GM11168 (cell line): ENCODE data around the gene ASB10.

Experiments
- in situ Hi-C: fragments of 300-500 bp; cut with MboI; formaldehyde crosslinking; loops from one replicate; pipeline ENCODE4 v1.12.0; 2022; ENCODE audit warnings: low sequenced_read_pairs; ENCODE audit not compliant: unreplicated experiment

Gene ASB10

DNA sequence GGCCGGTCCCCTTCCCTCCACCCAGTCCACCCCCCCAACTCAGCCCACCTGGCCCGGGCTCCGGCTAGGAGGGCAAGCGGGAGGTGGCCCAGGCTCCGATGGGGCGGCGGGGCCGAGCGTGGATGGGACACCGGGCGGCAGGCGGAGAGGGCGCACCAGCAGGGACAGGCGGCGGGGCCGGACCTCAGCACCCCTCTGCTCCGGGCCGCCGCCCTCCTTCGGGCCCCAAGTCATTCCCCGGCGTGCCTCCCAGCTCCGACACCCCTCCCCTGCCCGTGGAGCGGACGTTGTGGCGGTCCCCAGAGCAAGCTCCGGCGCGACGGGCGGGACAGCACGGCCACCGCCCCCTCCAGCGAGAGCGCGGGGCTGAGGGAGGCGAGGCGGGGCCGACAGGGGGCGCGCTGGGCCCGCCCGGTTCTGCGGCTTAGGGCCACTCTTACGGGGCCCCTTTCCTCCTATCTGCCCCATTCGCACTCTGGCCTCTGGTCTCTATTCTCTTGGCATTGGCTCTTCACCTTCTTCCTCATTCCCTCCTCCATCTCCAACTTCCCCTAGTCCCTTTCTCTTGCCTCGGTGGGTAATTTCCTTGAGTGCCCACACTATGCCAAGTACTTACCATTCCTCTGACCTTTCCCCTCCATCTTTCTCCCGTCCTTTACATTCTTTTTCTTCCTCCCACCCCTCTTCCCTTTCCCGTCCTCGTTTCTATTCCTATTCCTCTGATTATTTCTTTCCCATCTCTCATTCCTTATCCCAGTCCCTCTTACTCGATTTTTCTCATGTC, 18.9 kb downstream of the ASB10 start:
- in situ Hi-C loops = no loop called here

DNA sequence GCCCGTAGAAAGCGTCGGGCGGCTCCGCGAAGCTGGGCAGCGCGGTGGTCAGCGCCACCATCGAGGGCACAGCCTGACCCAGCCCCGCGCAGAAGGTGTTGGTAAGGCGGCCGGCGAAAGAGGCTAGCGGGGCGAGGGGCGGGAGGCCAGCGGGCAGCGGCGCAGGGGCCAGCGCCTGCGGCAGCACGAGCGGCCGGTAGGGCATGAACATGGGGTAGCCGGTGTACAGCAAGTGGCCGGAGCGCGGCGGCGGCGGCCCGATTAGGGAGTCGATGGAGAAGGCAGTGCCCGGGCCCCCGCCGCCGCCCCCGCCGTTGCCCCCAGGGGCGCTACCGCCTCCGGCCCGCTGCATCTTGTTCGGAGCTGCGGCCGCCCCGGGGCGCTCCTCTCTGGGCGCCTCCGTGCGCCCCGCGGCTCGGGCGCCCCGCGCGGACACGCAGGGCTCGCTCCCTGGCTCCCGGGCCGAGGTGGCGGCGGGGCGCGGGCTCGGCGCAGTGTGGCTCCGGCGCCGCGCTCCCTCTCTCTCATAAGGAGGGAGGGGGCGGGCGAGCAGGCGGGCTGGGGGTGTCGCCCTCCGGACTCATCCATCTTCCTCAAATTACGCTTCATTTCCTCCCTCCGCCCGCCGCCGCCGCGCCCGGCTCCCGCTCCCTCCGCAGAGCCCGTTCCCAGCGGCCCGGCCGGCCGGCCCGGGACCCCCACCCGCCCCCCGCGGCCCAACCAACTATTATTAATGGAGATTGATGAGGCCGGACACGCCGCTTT, 19.7 kb downstream of the ASB10 start, which contains the start of gene GBX1:
GBX1 (minus strand) TSS at position 498 of the 765 bp plus-strand sequence; CDS start at position 352, 146 bp downstream.
- in situ Hi-C loops = no loop called here

DNA sequence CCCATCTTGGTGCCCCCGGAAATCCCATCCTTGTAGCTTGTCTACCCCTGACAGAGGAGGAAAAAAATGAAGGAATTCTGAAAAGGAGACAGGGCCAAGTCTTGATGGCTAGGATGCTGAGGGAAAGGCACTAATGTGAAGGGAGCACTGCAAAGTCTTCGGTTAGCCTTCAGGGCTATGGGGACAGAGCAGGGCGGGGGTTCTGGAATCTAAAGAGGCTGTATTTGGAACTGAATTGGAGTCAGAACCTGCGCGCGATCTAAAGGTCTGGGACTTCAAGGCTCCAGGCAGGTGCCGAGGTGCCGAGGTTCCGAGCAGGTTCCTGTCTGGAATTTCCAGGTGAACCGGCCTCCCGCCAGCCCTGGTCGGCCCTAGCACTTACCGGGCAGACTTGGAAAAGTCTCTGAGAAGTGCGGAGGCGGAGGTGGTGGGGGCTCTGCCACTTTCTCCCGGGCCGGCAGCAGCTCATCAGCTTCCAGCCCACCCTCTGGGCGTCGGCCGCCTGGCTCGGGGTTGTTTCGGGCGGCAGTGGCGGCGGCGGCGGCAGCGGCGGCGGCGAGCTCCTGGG, 20.3 kb downstream of the ASB10 start:
- in situ Hi-C loops = no loop called here

DNA sequence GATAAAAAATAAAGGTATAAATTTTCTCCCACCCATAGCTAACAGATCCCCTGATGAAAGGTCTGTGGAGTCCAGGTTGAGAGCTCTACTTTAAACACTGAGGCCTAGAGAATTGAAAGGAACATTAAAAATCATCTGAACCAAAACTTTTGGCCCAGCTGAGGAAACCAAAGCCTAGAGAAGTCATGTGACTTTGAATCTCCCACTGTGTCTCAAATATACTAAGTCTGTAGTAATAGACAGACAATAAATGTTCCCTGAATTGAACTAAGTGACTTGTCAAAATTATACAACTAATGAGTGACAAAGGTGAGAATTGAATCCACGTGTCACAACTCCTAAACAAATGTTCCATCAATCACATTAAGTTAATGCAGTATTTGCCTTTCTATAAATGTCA, 25.3 kb downstream of the ASB10 start:
- in situ Hi-C loops = no loop called here

DNA sequence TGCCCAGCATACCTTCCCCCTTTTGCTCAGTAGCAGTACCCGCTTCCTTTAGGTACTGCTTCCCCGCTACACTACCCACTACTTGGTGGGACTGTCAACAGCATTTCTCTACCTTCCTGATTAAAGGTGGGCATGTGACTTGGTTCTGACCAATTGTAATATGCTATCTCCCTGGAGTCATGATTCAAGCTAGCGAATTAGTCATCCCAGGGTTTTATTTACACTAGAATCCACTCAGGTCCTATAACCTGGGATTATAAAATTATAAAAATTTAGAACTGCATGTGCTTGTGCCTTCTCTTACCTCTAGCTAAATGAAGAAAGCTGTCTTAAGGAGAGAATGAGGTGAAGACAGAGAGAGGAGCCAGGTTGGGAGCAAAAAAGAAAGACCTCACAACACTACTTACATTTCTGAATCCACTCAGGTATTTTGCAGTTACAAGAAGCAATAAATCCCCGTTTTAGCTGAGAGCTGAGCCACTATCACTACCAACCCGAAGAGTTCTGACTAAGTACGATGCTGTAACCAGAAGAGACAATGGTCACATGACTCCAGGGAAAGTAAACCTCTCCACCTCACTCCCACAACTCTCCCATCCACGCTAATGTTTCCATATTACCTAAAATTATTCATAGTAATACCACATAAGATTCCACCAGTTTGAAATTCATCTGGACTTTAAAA, 29.3 kb downstream of the ASB10 start:
- in situ Hi-C loops = no loop called here

DNA sequence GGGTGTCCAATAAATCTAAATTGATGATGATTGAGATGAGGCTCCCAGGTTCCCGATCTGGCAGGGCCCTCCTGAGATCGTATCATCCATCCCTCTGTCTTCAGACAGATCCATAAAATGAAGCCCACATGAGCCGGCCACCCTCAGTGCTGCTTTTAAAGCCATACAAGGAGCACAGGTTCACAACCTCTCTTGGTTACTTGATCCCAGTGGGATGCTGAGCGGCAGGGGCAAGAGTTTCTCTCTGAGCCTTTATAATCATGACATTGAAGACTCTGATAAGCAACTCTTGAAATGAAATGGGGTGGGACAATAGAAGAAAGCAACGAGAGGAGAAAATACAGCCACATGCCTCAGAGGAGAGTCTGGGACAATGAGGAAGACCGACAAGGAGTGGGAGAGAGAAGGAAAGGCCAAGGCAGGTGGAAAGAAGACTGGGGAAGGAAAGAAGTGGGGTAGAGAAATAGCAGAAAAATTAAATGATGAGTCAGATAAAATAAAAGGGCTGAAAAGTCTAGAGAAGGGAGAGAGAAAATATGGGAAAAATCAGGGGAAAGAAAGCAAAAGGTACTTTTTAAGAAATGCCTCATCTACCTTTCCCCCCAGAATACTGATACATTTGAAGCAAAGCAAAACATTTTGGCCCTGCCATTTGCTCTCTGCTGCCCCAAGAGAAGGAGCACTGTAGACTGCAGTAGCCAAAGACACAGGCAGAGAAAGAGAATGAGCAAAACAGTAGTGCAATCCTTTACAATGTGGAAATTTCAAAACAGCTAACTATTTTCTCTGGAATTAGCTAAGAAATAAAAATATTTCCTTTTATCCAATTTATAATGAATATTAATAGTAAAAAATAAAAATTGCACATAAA, 34.2 kb downstream of the ASB10 start:
- in situ Hi-C loops = no loop called here

DNA sequence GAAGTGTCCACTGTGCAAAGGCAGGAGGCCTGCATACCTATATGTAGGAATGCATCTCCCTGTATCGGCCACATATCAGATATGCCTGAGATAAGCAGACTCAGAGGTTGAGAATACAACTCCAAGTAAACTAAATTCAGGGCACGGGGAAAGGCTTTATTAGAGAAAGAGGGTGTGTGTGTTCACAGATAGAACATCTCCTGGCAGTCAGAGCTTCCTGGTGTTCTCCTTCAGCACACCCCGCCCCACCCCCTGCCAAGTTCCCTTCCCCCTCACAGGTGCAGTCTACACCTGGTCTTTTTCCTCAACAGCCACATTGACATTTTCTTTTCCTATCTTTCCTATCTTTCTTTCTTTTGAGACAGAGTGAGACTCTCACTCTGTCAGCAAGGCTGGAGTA, 36.7 kb downstream of the ASB10 start:
- in situ Hi-C loops = no loop called here

DNA sequence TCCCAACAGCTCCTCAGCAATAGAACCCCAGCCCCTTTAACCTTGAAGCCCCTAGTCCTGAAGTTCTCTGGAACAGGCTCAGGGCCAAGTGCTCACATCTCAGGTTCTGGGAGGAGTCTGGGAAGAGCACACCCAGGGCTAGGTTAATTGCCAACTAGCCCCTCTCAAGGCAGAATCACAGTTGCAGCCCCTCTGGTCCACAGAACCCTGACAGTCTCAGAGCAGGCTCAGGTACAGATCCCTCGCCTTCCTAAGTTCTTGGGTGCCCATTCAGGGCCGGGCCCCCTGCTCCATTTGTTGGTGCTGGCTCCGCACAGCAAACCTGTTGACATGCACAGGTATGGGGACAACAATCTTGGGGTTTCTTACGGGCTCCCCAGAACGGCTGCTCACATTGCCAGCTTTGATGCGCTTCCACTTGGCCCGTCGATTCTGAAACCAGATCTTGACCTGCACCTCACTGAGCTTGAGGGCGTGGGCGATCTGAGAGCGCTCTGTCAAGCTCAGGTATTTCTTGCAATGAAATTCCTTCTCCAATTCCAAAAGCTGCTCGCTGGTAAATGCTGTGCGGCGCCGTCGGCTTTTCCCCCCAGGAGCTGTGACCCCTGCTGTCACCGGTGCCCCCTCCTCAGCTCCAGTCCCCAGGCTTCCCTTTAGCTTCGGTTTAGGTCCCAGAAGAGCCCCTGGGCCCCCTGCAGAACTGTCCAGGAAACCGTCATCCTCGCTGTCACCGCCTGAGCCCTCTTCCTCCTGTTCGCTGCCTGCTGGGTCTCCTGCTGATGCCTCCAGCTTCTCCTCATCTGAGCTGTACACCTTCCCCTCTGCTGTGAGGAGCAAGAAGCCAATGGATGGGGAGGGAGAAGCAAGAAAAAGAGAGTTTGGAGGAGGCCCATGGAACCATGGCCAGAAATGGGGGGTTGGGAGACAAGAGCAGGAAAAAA, 38.5 kb downstream of the ASB10 start:
- in situ Hi-C loops = no loop called here

DNA sequence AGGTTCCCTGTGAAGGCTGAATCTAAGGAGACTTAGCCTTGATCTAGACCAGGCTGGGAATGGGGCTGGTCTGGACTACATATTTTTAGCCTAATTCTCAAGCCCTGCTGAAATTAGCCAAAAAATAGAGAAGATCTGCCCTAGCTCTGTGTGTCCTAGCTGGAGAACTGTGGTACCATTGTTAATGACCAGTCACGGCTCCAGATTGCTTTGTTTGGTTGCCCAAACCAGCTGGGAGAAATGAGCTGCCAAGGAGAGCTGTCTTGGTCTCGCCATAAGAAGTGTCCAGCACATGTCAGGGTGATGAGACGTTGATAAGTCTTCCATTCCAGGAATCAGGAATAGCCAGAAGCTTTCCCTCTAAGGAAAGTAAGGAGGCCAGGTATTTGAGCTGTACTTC, 40.3 kb downstream of the ASB10 start:
- in situ Hi-C loops = no loop called here

DNA sequence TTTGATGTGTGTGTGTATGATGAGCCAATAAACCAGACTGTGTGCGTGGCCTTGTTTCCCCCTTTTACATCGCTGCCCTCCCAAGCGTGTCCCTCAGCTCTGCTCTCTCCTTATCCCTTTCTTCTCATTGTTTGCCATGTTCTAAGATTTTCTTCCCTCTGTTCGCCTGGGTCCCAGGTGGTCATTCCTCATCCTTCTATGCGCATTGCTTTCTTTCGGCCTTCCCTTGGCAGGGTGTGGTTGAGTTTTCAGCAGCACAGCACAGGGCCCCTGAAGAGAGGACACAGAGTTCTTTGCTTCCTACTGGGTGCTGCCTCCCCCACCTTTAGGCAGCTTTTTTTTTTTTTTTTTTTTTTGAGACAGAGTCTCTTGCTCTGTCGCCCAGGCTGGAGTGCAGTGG, 42.7 kb downstream of the ASB10 start:
- in situ Hi-C loops = no loop called here

DNA sequence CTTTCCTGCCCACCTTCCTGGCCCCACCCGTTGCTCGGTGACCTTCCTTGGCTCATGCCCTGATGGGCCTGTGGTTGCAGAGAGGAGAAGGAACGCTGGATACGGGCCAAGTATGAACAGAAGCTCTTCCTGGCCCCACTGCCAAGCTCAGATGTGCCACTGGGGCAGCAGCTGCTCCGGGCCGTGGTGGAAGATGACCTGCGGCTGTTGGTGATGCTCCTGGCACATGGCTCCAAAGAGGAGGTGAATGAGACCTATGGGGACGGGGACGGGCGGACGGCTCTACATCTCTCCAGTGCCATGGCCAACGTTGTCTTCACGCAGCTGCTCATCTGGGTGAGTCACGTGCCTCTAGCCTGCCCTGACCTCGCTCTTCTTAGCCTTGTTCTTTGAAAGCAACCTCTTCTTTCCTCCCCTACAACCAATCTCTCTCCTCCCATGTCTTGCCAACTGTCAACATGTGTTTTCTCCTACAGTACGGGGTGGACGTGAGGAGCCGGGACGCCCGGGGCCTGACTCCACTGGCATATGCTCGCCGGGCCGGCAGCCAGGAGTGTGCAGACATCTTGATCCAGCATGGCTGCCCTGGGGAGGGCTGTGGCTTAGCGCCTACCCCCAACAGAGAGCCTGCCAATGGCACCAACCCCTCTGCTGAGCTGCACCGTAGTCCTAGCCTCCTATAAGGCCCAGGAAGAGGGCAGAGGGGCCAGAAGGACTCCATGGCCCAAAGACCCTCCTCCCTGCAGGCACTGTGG, 43.6 kb downstream of the ASB10 start:
- in situ Hi-C loops = no loop called here

DNA sequence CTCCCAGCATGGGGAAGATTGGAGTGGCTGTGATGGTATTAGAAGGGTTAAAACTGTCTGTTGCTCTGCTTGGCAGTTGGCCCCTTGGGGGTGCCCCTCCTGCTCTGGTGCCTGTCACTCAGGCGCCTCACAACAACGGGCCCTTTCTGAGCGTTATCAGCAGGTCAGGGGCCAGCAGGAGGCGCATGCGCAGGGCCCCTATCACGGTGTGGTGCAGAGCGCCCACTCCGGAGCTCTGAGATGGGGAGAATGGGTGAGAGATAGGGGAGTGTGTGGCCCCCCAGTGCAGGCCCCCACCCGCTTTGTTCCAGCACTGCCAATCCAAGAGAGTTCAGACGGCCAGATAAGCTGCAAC, 44.4 kb downstream of the ASB10 start:
- in situ Hi-C loops = no loop called here

DNA sequence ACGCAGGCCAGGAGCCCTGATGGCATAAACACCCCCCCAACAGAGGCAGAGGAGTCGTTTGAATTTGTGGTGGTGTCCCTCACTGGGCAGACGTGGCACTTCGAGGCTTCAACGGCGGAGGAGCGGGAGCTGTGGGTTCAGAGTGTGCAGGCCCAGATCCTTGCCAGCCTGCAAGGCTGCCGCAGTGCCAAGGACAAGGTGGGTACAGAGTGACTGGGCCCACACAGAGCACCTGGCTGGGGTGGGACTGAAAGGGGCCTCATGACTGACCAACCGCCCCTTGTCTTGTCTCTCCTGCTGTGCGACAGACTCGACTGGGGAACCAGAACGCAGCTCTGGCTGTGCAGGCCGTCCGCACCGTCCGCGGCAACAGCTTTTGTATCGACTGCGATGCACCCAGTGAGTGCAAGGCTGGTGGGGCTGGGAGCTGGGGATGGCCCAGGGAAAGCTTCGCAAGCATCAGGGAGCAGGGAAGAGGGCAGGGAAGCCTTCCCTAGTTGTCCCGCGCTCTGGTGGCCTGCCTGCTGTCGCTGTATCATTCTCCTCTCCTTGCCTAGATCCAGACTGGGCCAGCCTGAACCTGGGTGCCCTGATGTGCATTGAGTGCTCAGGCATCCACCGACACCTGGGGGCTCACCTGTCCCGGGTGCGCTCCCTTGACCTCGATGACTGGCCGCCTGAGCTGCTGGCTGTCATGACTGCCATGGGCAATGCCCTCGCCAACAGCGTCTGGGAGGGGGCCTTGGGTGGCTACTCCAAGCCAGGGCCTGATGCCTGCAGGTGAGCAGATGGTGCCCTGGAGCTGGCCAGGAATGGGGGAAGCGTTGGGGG, 45.0 kb downstream of the ASB10 start:
- in situ Hi-C loops = no loop called here

DNA sequence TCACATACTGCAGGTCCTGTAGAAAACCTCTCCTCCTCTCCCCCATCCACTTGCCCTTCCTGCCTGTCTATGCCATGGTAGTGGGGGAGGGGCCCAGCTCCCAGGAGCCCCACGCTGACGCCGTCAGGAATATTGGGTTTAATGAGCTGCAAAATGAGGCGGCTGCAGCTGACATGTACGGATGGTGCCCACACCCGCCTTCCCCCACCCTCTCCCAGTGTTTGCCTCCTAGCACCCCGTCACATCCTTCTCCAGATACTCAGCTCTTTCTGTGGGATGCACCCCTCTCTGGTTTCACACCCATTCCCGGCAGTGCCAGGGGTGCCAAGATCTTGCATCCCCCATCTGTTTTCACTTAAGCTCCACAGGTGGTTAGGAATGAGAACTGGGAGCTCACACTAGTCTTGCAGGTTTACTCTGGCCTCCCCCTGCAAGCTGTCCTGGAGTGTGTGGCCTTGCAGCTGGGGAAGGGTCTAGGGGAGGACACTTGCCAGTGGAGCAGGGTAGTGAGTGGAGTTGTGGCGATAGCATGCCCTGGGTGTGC, 45.7 kb downstream of the ASB10 start:
- in situ Hi-C loops = no loop called here

DNA sequence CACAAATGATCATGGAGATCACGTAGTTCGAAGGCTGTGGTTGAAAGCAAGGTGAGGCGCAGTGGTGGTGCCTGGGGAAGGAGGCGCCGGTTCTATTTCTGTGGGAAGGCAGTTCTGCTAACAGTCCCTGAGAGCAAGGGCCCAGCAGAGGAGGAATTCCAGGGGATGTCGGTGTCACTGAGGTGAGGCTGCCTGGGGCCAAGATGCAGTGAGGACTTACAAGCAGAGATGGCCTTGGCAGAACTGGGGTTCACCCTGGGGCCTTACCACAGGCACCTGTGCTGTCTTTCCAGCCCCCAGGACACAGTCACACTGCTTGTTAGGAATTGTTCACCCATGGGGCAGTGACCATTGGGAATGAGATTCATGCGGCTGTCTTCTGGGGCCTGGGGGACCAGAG, 46.2 kb downstream of the ASB10 start:
- in situ Hi-C loops = no loop called here

DNA sequence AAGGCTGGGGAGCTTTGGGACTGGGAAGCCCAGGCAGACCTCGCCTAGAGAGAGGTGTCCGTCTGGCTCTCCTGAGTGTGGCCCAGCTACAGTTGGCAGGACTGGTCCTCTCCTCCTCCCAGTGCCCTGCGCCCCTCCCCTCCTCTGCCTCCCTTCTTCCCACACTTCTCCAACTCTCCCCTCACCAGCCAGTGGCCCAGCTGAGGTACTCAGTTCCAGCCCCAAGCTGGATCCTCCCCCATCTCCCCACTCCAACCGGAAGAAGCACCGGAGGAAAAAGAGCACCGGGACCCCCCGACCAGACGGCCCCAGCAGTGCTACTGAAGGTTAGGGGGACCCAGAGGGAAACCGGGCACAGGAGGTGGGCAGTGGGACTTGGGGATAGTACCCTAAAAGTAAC, 47.3 kb downstream of the ASB10 start:
- in situ Hi-C loops = no loop called here
